ENCODE measurements around the gene ITGB3.

GRCh38 chr17:47221154-47221553 is 32.5 kb upstream of the ITGB3 start:
- TF ChIP-seq POLR2A (IDR thresholded peaks at IDR 0.05; ENCODE audit: low read length) (no peak), GATA1 (IDR thresholded peaks at IDR 0.05; ENCODE audit: low read depth, low read length) (no peak)
